Suprapubic skin (tissue), 4 donors: ENCODE results near the gene RIMBP2. TPM values are rescaled to one million over a fixed set of nuclear protein-coding genes. Genes with fewer than 3 reads are reported as not detected.

ENCODE experiments used
- DNase-seq, 2 donors: peaks; one replicate each; pipeline ENCODE4 v3.0.0-alpha.2; 2019; ENCODE audit warnings: low spot score in 2 of 2
- H3K27ac ChIP-seq: fragments of 200-600 bp; sonication (generic); one replicate; pipeline ENCODE4 v1.5.1; 2019
- H3K27me3 ChIP-seq: fragments of 200-600 bp; sonication (generic); one replicate; pipeline ENCODE4 v1.5.1; 2019
- H3K36me3 ChIP-seq: fragments of 200-600 bp; sonication (generic); one replicate; pipeline ENCODE4 v1.5.1; 2019
- H3K4me1 ChIP-seq: fragments of 200-600 bp; sonication (generic); one replicate; pipeline ENCODE4 v1.5.1; 2019
- H3K4me3 ChIP-seq: fragments of 200-600 bp; sonication (generic); one replicate; pipeline ENCODE4 v1.5.1; 2019; ENCODE audit warnings: mild to moderate bottlenecking
- H3K9me3 ChIP-seq: fragments of 200-600 bp; sonication (generic); one replicate; pipeline ENCODE4 v1.5.1; 2019
- EP300 ChIP-seq: sonication (generic); formaldehyde crosslinking; IDR thresholded peaks from one replicate; pipeline ENCODE4 v1.6.1; 2017; ENCODE audit warnings: antibody characterized with exemption
- POLR2A ChIP-seq, 2 donors: fragments of 450-650 bp; IDR thresholded peaks; one replicate each; pipeline ENCODE4 v1.6.1; 2017; ENCODE audit warnings: antibody characterized with exemption in 2 of 2, mild to moderate bottlenecking in 2 of 2, moderate library complexity in 2 of 2
- POLR2AphosphoS5 ChIP-seq, 3 donors: sonication (generic); formaldehyde crosslinking; IDR thresholded peaks; one replicate each; pipeline ENCODE4 v1.6.1; 2017; ENCODE audit warnings: antibody characterized with exemption in 3 of 3
- WGBS: methylation state at CpG from one replicate; pipeline ENCODE4 v1.1.5; 2018; 5-methylcytosine and 5-hydroxymethylcytosine counted together
- total RNA-seq, 4 donors: library from RNA; depleted of rRNA; stranded (reverse); fragments of >200 nt; gene quantifications; one replicate each; pipeline ENCODE4 v1.1.0, GENCODE V29; 2016
- TF ChIP-seq, protein P1 (sequence below), 2 donors: fragments of 200-600 bp in 1 of 2; fragments of 450-650 bp in 1 of 2; sonication (generic) in 1 of 2; IDR thresholded peaks; one replicate each; pipeline ENCODE4 v1.5.1; 2016 to 2019; ENCODE audit warnings: antibody characterized with exemption in 2 of 2, mild to moderate bottlenecking in 1 of 2, moderate library complexity in 1 of 2

The RIMBP2 gene
- total RNA-seq, 4 donors from 2014 or later, result 2.1 to 21.8 (median 3.0) TPM

DNA sequence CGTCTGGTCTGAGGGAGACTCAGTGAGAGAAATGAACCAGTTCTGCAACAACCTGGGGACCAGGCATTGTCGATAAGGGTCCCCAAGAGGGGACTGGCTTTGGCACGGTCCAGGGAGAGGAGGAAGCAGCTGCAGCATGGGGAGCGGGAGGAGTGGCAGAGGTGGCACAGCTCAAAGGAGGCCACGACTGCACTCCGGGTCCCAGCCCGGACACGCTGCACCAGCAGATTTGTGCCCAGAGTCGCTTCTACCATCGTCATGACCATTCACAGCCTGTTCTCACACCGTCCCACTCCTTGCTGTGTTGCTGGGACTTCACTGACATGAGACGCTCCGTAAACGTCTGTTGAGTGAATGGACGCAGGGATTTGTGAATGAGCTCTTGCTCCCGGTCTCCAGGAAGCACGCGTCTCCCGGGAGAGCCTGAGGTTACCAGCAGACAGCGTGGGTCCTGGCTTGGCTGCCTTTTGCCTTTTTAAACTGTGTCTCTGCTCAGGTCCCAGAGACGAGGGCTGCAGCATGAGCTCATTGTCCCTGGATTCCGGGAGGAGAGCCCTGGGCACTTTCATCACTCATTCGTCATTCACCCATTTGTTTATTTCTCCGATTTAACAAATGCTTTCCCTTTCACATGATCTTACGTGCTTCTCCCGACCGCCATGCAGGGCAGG lies 241.4 kb downstream of the RIMBP2 start:
- H3K27ac ChIP-seq, result no peak overlapping the region
- no peaks in the 10 kb centered on the region for H3K36me3 ChIP-seq
- no peak for TF ChIP-seq EP300
- no peak for TF ChIP-seq POLR2AphosphoS5 (IDR thresholded peaks at IDR 0.05)
- TF ChIP-seq POLR2A (IDR thresholded peaks at IDR 0.05), result no peak
- TF ChIP-seq, protein P1, sequence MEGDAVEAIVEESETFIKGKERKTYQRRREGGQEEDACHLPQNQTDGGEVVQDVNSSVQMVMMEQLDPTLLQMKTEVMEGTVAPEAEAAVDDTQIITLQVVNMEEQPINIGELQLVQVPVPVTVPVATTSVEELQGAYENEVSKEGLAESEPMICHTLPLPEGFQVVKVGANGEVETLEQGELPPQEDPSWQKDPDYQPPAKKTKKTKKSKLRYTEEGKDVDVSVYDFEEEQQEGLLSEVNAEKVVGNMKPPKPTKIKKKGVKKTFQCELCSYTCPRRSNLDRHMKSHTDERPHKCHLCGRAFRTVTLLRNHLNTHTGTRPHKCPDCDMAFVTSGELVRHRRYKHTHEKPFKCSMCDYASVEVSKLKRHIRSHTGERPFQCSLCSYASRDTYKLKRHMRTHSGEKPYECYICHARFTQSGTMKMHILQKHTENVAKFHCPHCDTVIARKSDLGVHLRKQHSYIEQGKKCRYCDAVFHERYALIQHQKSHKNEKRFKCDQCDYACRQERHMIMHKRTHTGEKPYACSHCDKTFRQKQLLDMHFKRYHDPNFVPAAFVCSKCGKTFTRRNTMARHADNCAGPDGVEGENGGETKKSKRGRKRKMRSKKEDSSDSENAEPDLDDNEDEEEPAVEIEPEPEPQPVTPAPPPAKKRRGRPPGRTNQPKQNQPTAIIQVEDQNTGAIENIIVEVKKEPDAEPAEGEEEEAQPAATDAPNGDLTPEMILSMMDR (IDR thresholded peaks at IDR 0.05), result no peak
- peaks cover 3% of the 10 kb centered on the region for H3K27me3 ChIP-seq
- 83% methylated on average over 17 of the region's 27 CpGs for WGBS
- H3K4me1 ChIP-seq, result no peaks in the 10 kb centered on the region
- no peak for DNase-seq
- H3K9me3 ChIP-seq, result no peaks in the 10 kb centered on the region
- no peak overlapping the region for H3K4me3 ChIP-seq

GRCh38 chr12:130473266-130473665 lies 242.8 kb downstream of the RIMBP2 start:
- Histone ChIP-seq H3K27me3 (peaks cover 3% of the 10 kb centered on the region), H3K36me3 (peaks cover 3% of the 10 kb centered on the region), H3K27ac (no peak overlapping the region), H3K4me1 (no peaks in the 10 kb centered on the region), H3K9me3 (no peaks in the 10 kb centered on the region), H3K4me3 (no peak overlapping the region)
- DNase-seq, result no peak
- no peak for TF ChIP-seq EP300
- TF ChIP-seq POLR2A (IDR thresholded peaks at IDR 0.05), result no peak
- TF ChIP-seq, protein P1 (IDR thresholded peaks at IDR 0.05), result no peak
- no peak for TF ChIP-seq POLR2AphosphoS5 (IDR thresholded peaks at IDR 0.05)
- 82% methylated on average over 17 of the region's 17 CpGs for WGBS

DNA sequence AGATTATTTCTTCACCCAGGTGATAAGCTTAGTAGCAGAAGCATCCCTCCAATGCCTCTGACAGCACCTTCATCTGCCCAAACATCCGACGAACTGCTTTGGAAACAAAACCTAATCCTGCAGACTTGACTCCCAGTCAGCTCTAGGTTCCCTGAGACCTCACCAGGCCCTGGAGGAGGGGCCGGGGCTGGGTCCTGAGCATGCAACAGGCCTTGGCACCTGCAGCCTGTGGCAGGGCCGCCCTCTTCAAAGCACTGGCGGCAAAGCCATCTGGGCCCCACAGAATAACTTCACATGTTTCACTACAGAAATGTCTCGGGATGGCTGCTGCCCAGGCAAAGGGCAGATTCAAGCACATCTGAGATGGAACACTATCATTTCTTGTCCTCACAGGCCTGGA lies 245.1 kb downstream of the RIMBP2 start:
- Histone ChIP-seq H3K36me3 (peaks cover 4% of the 10 kb centered on the region), H3K4me1 (no peaks in the 10 kb centered on the region), H3K27me3 (no peaks in the 10 kb centered on the region), H3K4me3 (no peak overlapping the region), H3K27ac (no peak overlapping the region), H3K9me3 (peaks cover 10% of the 10 kb centered on the region)
- TF ChIP-seq POLR2A (IDR thresholded peaks at IDR 0.05) (no peak), EP300 (no peak), POLR2AphosphoS5 (IDR thresholded peaks at IDR 0.05) (no peak)
- TF ChIP-seq, protein P1 (IDR thresholded peaks at IDR 0.05), result no peak
- WGBS, result 80% methylated on average over 4 of the region's 6 CpGs
- DNase-seq, result no peak

DNA sequence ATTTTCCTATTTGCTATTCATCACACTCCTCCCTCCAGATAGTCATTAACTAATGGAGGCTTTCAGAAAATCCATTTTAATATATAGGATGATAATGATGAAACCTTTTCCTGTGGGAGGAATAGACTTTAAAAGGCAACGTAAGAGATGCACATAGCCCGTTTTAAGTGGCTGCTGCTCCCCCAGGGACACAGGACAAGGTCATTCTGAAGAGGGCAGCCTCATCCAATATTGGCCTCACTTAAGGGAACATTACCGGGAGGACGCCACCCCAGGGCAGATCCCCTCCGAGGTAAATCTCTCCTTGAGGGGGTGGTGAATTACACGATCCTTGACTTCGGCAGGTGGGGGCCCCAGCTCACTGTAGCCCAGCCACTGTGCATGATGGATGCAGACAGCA lies 246.5 kb downstream of the RIMBP2 start:
- TF ChIP-seq POLR2AphosphoS5 (IDR thresholded peaks at IDR 0.05) (no peak), EP300 (no peak), POLR2A (IDR thresholded peaks at IDR 0.05) (no peak)
- TF ChIP-seq, protein P1 (IDR thresholded peaks at IDR 0.05), result no peak
- DNase-seq, result no peak
- no peak overlapping the region for H3K4me3 ChIP-seq
- WGBS, result 71% methylated on average over 4 of the region's 7 CpGs
- peaks cover 4% of the 10 kb centered on the region for H3K36me3 ChIP-seq
- H3K27me3 ChIP-seq, result no peaks in the 10 kb centered on the region
- no peaks in the 10 kb centered on the region for H3K4me1 ChIP-seq
- no peak overlapping the region for H3K27ac ChIP-seq
- H3K9me3 ChIP-seq, result peaks cover 10% of the 10 kb centered on the region

DNA sequence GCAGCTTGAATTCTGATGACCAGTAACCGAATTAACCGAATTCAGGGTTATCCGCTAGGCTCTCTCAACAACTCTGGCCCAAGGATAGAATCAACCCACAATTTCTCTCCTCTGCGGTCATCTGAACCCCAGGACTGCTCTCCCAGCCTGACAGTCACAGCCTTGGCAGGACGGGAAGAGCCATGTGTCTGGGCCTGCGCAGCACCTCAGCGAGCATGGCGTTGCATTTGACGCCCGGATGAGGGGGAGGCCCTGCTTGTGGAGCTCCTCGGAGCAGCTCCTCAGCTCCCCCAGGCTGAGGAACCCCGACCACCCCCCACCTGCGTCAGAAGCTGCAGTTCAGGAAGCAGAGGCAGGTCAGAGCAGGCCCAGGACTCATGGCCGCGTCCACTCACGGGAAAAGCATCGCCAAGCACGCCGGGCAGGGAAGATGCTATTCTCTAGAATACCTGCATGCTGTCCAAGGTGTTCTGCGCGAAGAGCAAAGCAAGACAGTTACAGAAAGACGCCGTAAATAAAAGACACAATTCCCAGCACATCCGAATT lies 247.3 kb downstream of the RIMBP2 start:
- no peak for DNase-seq
- TF ChIP-seq POLR2AphosphoS5 (IDR thresholded peaks at IDR 0.05), result no peak
- no peak for TF ChIP-seq POLR2A (IDR thresholded peaks at IDR 0.05)
- no peak for TF ChIP-seq EP300
- TF ChIP-seq, protein P1 (IDR thresholded peaks at IDR 0.05), result no peak
- no peak overlapping the region for H3K27ac ChIP-seq
- 92% methylated on average over 24 of the region's 24 CpGs for WGBS
- H3K4me3 ChIP-seq, result no peak overlapping the region
- H3K27me3 ChIP-seq, result no peaks in the 10 kb centered on the region
- H3K36me3 ChIP-seq, result peaks cover 4% of the 10 kb centered on the region
- H3K4me1 ChIP-seq, result no peaks in the 10 kb centered on the region
- peaks cover 10% of the 10 kb centered on the region for H3K9me3 ChIP-seq
